Astrocyte (in vitro differentiated cells and primary cell): Measurements from ENCODE around the gene FFAR4.

Source experiments
- EZH2 ChIP-seq: IDR thresholded peaks from 2 replicates; pipeline ENCODE4 v1.6.1; 2012; ENCODE audit warnings: mild to moderate bottlenecking, low read length, inconsistent platforms; ENCODE audit not compliant: insufficient read depth
- TF ChIP-seq, protein P1 (sequence below): IDR thresholded peaks from 2 replicates; pipeline ENCODE4 v1.5.1; 2011; ENCODE audit warnings: low read depth, mild to moderate bottlenecking, inconsistent platforms, low read length, moderate library complexity; ENCODE audit not compliant: insufficient read depth

DNA sequence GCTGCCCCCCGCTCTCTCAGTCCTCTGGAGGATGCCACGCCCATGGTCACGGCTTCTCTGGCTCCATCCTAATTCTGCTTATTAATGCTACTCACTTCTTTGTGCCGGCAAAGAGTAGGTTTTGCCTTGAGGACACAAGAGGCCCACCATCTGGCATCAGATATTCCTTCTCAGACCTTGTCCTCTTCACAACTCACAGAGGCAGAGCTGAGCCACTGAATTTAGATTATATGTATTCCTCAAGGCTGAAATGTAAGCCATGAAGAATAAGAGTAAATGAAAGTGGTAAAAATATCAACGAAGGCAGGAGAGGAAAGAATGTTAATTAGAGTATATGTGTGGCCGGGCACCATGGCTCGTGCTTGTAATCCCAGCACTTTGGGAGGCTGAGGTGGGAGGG lies 28.1 kb downstream of the FFAR4 start:
- TF ChIP-seq EZH2, result no peak
- TF ChIP-seq, protein P1, sequence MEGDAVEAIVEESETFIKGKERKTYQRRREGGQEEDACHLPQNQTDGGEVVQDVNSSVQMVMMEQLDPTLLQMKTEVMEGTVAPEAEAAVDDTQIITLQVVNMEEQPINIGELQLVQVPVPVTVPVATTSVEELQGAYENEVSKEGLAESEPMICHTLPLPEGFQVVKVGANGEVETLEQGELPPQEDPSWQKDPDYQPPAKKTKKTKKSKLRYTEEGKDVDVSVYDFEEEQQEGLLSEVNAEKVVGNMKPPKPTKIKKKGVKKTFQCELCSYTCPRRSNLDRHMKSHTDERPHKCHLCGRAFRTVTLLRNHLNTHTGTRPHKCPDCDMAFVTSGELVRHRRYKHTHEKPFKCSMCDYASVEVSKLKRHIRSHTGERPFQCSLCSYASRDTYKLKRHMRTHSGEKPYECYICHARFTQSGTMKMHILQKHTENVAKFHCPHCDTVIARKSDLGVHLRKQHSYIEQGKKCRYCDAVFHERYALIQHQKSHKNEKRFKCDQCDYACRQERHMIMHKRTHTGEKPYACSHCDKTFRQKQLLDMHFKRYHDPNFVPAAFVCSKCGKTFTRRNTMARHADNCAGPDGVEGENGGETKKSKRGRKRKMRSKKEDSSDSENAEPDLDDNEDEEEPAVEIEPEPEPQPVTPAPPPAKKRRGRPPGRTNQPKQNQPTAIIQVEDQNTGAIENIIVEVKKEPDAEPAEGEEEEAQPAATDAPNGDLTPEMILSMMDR, result no peak
